PC-9 (cell line): ENCODE results near the gene NISCH.

ENCODE experiments used
- CTCF ChIP-seq: fragments of 200-600 bp; sonication (generic); conservative IDR thresholded peaks from 2 replicates; pipeline ENCODE4 v1.6.1; 2017; ENCODE audit warnings: mixed run types, antibody characterized with exemption, mild to moderate bottlenecking, moderate library complexity
- EZH2 ChIP-seq: fragments of 200-600 bp; sonication (generic); IDR thresholded peaks from 2 replicates; pipeline ENCODE4 v1.8.0; 2017; ENCODE audit warnings: antibody characterized with exemption, low read depth

DNA sequence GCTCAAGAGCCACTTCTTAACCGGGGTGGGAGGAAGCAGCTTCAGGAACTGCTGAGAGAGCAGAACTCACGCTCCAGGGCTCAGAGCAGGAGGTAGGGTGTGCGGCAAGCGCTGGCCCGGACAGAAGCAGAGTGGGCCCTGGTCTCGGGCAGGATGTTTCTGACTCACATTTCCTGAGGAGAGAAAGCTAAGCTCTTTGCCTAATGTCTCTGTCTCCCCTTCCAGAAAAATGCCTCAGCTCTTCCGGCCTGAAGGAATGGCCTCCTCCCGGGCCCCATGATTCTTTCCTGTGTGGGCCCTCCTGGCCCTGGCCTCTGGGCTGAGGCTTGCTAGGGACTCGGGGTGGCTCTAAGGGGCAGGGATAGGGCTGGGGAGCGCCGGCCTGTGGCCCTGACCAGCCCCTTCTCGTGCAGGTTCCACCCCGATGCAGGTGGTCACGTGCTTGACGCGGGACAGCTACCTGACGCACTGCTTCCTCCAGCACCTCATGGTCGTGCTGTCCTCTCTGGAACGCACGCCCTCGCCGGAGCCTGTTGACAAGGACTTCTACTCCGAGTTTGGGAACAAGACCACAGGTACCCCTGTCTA, 35.6 kb downstream of the NISCH start:
- no peak for TF ChIP-seq CTCF
- no peak for TF ChIP-seq EZH2
